ENCODE data around the gene PCCA. TPM values are rescaled to one million over a fixed set of nuclear protein-coding genes. Genes with fewer than 3 reads are reported as not detected.
A peak's percentile ranks its signal among the peaks of the same experiment; 100 is the strongest.

PCCA gene
- polyA plus RNA-seq, 4 donors: 3.0 to 24.7 (median 14.8) TPM

DNA sequence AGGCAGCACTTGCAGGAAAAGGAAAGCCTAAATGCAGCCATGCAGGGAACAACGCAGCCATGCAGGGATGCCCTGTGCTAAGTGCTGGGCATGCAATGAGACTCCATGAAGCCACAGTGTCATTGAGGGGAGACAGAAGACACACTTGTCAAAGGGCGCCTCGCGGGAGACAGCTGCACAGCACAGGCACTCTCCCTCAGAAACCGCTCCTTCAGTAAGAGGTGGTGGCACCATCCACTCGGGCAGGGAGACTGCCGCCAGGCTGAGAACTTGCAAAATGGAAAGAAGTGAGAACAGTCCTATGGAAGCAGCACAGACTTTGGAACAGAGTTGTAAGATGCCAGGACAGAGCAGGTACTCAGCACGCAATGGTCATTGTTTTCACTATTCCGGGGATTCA is 448.6 kb downstream of the PCCA start:
- peaks cover 0 to 4% of the 10 kb centered on the region in 2 donors for H3K9me3 ChIP-seq (ENCODE audit: control insufficient read depth in 2 of 2, insufficient read depth in 1 of 2, low read depth in 1 of 2, low read length in 1 of 2)
- FAIRE-seq: no peak
- H3K27ac ChIP-seq (ENCODE audit: low read depth in 1 of 3, low read length in 2 of 3): no peak overlapping the region
- no peak overlapping the region for H3K4me3 ChIP-seq (ENCODE audit: low read depth in 1 of 3, low read length in 3 of 3)
- H3K4me1 ChIP-seq (ENCODE audit: control insufficient read depth in 3 of 3, insufficient read depth in 2 of 3, low read depth in 1 of 3, low read length in 2 of 3): peaks cover 0 to 2% (median 0%) of the 10 kb centered on the region in 3 donors
- WGBS, 3 donors: 97 to 98% (median 97%) methylated on average over 9 of the region's 9 CpGs
- H3K27me3 ChIP-seq (ENCODE audit: control insufficient read depth in 3 of 3, insufficient read depth in 3 of 3, low read length in 3 of 3): peaks cover 0 to 4% (median 0%) of the 10 kb centered on the region in 3 donors
- DNase-seq: no peak
- peaks cover 0 to 25% (median 0%) of the 10 kb centered on the region in 3 donors for H3K36me3 ChIP-seq (ENCODE audit: control insufficient read depth in 3 of 3, insufficient read depth in 2 of 3, low read depth in 1 of 3, low read length in 3 of 3)

- no peak overlapping the region for H3K27ac ChIP-seq (ENCODE audit: low read depth in 1 of 3, low read length in 2 of 3)
- no peak overlapping the region for H3K4me3 ChIP-seq (ENCODE audit: low read depth in 1 of 3, low read length in 3 of 3)
- FAIRE-seq: no peak
- peaks cover 0 to 20% (median 0%) of the 10 kb centered on the region in 3 donors for H3K36me3 ChIP-seq (ENCODE audit: control insufficient read depth in 3 of 3, insufficient read depth in 2 of 3, low read depth in 1 of 3, low read length in 3 of 3)
- WGBS, 3 donors: 93 to 98% (median 96%) methylated on average over 5 of the region's 5 CpGs
- peaks cover 0 to 2% (median 0%) of the 10 kb centered on the region in 3 donors for H3K4me1 ChIP-seq (ENCODE audit: control insufficient read depth in 3 of 3, insufficient read depth in 2 of 3, low read depth in 1 of 3, low read length in 2 of 3)
- no peak for DNase-seq
- H3K27me3 ChIP-seq (ENCODE audit: control insufficient read depth in 3 of 3, insufficient read depth in 3 of 3, low read length in 3 of 3): peaks cover 0 to 4% (median 0%) of the 10 kb centered on the region in 3 donors
- H3K9me3 ChIP-seq (ENCODE audit: control insufficient read depth in 2 of 2, insufficient read depth in 1 of 2, low read depth in 1 of 2, low read length in 1 of 2): peaks cover 0 to 2% of the 10 kb centered on the region in 2 donors
Measured at GRCh38 chr13:100537951-100538462, 449.1 kb downstream of the PCCA start.

- H3K4me1 ChIP-seq (ENCODE audit: control insufficient read depth in 3 of 3, insufficient read depth in 2 of 3, low read depth in 1 of 3, low read length in 2 of 3): peaks cover 0 to 10% (median 4%) of the 10 kb centered on the region in 3 donors
- H3K27ac ChIP-seq (ENCODE audit: low read depth in 1 of 3, low read length in 2 of 3): no peak overlapping the region
- H3K27me3 ChIP-seq (ENCODE audit: control insufficient read depth in 3 of 3, insufficient read depth in 3 of 3, low read length in 3 of 3): peaks cover 0 to 4% (median 0%) of the 10 kb centered on the region in 3 donors
- peaks cover 0 to 2% of the 10 kb centered on the region in 2 donors for H3K9me3 ChIP-seq (ENCODE audit: control insufficient read depth in 2 of 2, insufficient read depth in 1 of 2, low read depth in 1 of 2, low read length in 1 of 2)
- WGBS, 3 donors: 79 to 90% (median 88%) methylated on average over 3 of the region's 3 CpGs
- FAIRE-seq (no peak), DNase-seq (no peak)
- no peak overlapping the region for H3K4me3 ChIP-seq (ENCODE audit: low read depth in 1 of 3, low read length in 3 of 3)
- peaks cover 0 to 3% (median 0%) of the 10 kb centered on the region in 3 donors for H3K36me3 ChIP-seq (ENCODE audit: control insufficient read depth in 3 of 3, insufficient read depth in 2 of 3, low read depth in 1 of 3, low read length in 3 of 3)
Measured at GRCh38 chr13:100540621-100541020, 451.7 kb downstream of the PCCA start.

- peaks cover 0 to 10% (median 4%) of the 10 kb centered on the region in 3 donors for H3K4me1 ChIP-seq (ENCODE audit: control insufficient read depth in 3 of 3, insufficient read depth in 2 of 3, low read depth in 1 of 3, low read length in 2 of 3)
- peaks cover 0 to 4% (median 0%) of the 10 kb centered on the region in 3 donors for H3K27me3 ChIP-seq (ENCODE audit: control insufficient read depth in 3 of 3, insufficient read depth in 3 of 3, low read length in 3 of 3)
- no peak overlapping the region for H3K27ac ChIP-seq (ENCODE audit: low read depth in 1 of 3, low read length in 2 of 3)
- FAIRE-seq (no peak), DNase-seq (no peak)
- H3K9me3 ChIP-seq (ENCODE audit: control insufficient read depth in 2 of 2, insufficient read depth in 1 of 2, low read depth in 1 of 2, low read length in 1 of 2): peaks cover 0 to 2% of the 10 kb centered on the region in 2 donors
- WGBS, 3 donors: 93 to 94% (median 94%) methylated on average over 18 of the region's 18 CpGs
- H3K4me3 ChIP-seq (ENCODE audit: low read depth in 1 of 3, low read length in 3 of 3): no peak overlapping the region
- peaks cover 0 to 8% (median 0%) of the 10 kb centered on the region in 3 donors for H3K36me3 ChIP-seq (ENCODE audit: control insufficient read depth in 3 of 3, insufficient read depth in 2 of 3, low read depth in 1 of 3, low read length in 3 of 3)
Measured at GRCh38 chr13:100541897-100542825, 453.3 kb downstream of the PCCA start.

- DNase-seq (peak; percentile 17 to 30), FAIRE-seq (no peak)
- Histone ChIP-seq H3K27me3 (ENCODE audit: control insufficient read depth in 3 of 3, insufficient read depth in 3 of 3, low read length in 3 of 3) (peaks cover 0 to 4% (median 0%) of the 10 kb centered on the region in 3 donors), H3K27ac (ENCODE audit: low read depth in 1 of 3, low read length in 2 of 3) (no peak overlapping the region), H3K4me3 (ENCODE audit: low read depth in 1 of 3, low read length in 3 of 3) (no peak overlapping the region), H3K4me1 (ENCODE audit: control insufficient read depth in 3 of 3, insufficient read depth in 2 of 3, low read depth in 1 of 3, low read length in 2 of 3) (peaks cover 0 to 7% (median 4%) of the 10 kb centered on the region in 3 donors), H3K36me3 (ENCODE audit: control insufficient read depth in 3 of 3, insufficient read depth in 2 of 3, low read depth in 1 of 3, low read length in 3 of 3) (peaks cover 0 to 6% (median 0%) of the 10 kb centered on the region in 3 donors), H3K9me3 (ENCODE audit: control insufficient read depth in 2 of 2, insufficient read depth in 1 of 2, low read depth in 1 of 2, low read length in 1 of 2) (peaks cover 0 to 2% of the 10 kb centered on the region in 2 donors)
- WGBS, 3 donors: 41 to 54% (median 43%) methylated on average over 8 of the region's 8 CpGs
Measured at GRCh38 chr13:100542826-100543156, 453.9 kb downstream of the PCCA start.

GRCh38 chr13:100543872-100544602 is 455.1 kb downstream of the PCCA start:
- Histone ChIP-seq H3K27me3 (ENCODE audit: control insufficient read depth in 3 of 3, insufficient read depth in 3 of 3, low read length in 3 of 3) (peaks cover 0 to 4% (median 0%) of the 10 kb centered on the region in 3 donors), H3K4me3 (ENCODE audit: low read depth in 1 of 3, low read length in 3 of 3) (no peak overlapping the region), H3K36me3 (ENCODE audit: control insufficient read depth in 3 of 3, insufficient read depth in 2 of 3, low read depth in 1 of 3, low read length in 3 of 3) (peaks cover 0 to 6% (median 0%) of the 10 kb centered on the region in 3 donors), H3K27ac (ENCODE audit: low read depth in 1 of 3, low read length in 2 of 3) (no peak overlapping the region), H3K9me3 (ENCODE audit: control insufficient read depth in 2 of 2, insufficient read depth in 1 of 2, low read depth in 1 of 2, low read length in 1 of 2) (no peaks in the 10 kb centered on the region), H3K4me1 (ENCODE audit: control insufficient read depth in 3 of 3, insufficient read depth in 2 of 3, low read depth in 1 of 3, low read length in 2 of 3) (peaks cover 0 to 7% (median 4%) of the 10 kb centered on the region in 3 donors)
- 44 to 65% (median 59%) methylated on average over 26 of the region's 26 CpGs for WGBS, 3 donors
- FAIRE-seq: no peak
- DNase-seq: peak in 1 of 2 donors; percentile 20

DNA sequence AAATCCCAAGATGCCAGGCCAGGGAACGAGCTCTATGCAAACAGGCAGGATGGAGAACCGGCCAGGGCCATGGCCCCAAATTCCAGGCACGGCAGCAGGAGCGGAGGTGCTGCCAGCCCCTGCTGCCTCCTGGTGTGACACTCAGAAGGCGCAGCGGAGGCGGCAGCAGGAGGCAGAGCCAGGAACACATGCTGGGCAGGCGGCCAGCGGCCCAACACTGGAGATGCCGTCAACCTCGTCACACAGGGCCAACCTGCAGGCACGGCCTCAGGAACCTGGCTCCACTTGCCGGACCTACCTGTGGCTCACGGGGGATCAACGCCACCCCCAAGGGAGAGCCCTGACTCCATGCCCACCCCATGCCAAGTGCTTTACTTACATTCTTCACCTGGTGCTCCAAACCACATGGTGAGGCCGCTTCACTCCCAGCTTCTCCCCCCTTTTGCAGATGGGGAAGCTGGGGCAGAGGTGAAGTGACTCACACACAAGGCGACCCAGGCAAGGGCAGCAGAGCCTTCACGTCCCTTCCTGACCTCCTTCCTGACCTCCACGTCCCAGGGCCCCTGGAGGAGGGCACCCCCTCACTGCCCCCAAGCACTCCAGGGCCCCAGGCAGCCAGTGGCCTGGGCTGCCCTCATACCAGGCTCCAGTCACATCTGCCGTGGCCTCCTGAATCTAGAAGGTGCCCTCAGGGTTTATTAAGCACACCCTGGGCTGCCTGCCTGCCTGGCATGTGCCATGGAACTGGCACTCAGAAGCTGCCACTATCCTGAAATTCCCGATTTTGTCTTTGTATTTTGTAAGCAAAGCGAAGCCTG is 456.2 kb downstream of the PCCA start:
- WGBS, 3 donors: 90 to 91% (median 90%) methylated on average over 20 to 22 of the region's 22 CpGs

More for the DNA sequence above, 456.2 kb downstream of the PCCA start:
- DNase-seq (no peak), FAIRE-seq (no peak)
- Histone ChIP-seq H3K4me3 (ENCODE audit: low read depth in 1 of 3, low read length in 3 of 3) (no peak overlapping the region), H3K9me3 (ENCODE audit: control insufficient read depth in 2 of 2, insufficient read depth in 1 of 2, low read depth in 1 of 2, low read length in 1 of 2) (no peaks in the 10 kb centered on the region), H3K27ac (ENCODE audit: low read depth in 1 of 3, low read length in 2 of 3) (no peak overlapping the region), H3K27me3 (ENCODE audit: control insufficient read depth in 3 of 3, insufficient read depth in 3 of 3, low read length in 3 of 3) (peaks cover 0 to 4% (median 0%) of the 10 kb centered on the region in 3 donors), H3K36me3 (ENCODE audit: control insufficient read depth in 3 of 3, insufficient read depth in 2 of 3, low read depth in 1 of 3, low read length in 3 of 3) (peaks cover 0 to 6% (median 0%) of the 10 kb centered on the region in 3 donors), H3K4me1 (ENCODE audit: control insufficient read depth in 3 of 3, insufficient read depth in 2 of 3, low read depth in 1 of 3, low read length in 2 of 3) (peaks cover 0 to 7% (median 4%) of the 10 kb centered on the region in 3 donors)

All from small intestine (tissue), 7 donors.